Cerebellar cortex (tissue), 1 donor: Measurements from ENCODE around the gene PRSS8.

Experiments
- DNase-seq: peaks from one replicate; pipeline ENCODE4 v3.0.0-alpha.2; 2015; ENCODE audit warnings: low spot score

The PRSS8 gene

GRCh38 chr16:31128711-31129567, 6.6 kb downstream of the PRSS8 start:
- DNase-seq = no peak

GRCh38 chr16:31127182-31127581, 8.3 kb downstream of the PRSS8 start:
- no peak for DNase-seq

- no peak for DNase-seq
Measured at GRCh38 chr16:31125844-31126243, 9.7 kb downstream of the PRSS8 start.

GRCh38 chr16:31120129-31120528, 15.4 kb downstream of the PRSS8 start:
- no peak for DNase-seq

GRCh38 chr16:31118223-31119155, 17.0 kb downstream of the PRSS8 start:
- no peak for DNase-seq

GRCh38 chr16:31117384-31118222, 17.9 kb downstream of the PRSS8 start, which contains the start of gene KAT8:
Gene KAT8, plus strand, starts transcription at chr16:31117664. Its CDS starts 18 bp downstream, at chr16:31117682.
- peak; percentile 99 for DNase-seq

- DNase-seq = no peak
Measured at GRCh38 chr16:31114468-31114867, 21.1 kb downstream of the PRSS8 start.

GRCh38 chr16:31113121-31114120, 22.1 kb downstream of the PRSS8 start:
- no peak for DNase-seq

- DNase-seq = no peak
Measured at GRCh38 chr16:31112711-31113110, 22.8 kb downstream of the PRSS8 start.

GRCh38 chr16:31111881-31112466, 23.6 kb downstream of the PRSS8 start:
- DNase-seq = no peak

GRCh38 chr16:31110106-31111034, 25.2 kb downstream of the PRSS8 start:
- no peak for DNase-seq

- no peak for DNase-seq
Measured at GRCh38 chr16:31109622-31110021, 25.9 kb downstream of the PRSS8 start.

GRCh38 chr16:31108794-31109558, 26.6 kb downstream of the PRSS8 start:
- no peak for DNase-seq

GRCh38 chr16:31108035-31108793, 27.3 kb downstream of the PRSS8 start, which contains the start of gene BCKDK:
Gene BCKDK, plus strand, starts transcription at chr16:31108386. Its CDS starts 838 bp downstream, at chr16:31109224.
- peak; percentile 81 for DNase-seq

- no peak for DNase-seq
Measured at GRCh38 chr16:31107465-31107867, 28.1 kb downstream of the PRSS8 start.

GRCh38 chr16:31106509-31107464, 28.7 kb downstream of the PRSS8 start:
- DNase-seq = no peak
